Cardiac fibroblast (primary cell): Measurements from ENCODE around the gene THOC5.

Experiments
- DNase-seq, 2 donors: peaks; one replicate each; pipeline versions ENCODE4 v3.0.0 to v3.0.0-alpha.2; 2010; ENCODE audit warnings: low read depth in 2 of 2
- H3K4me3 ChIP-seq, 2 donors: replicated peaks in 1 of 2; 1 replicate in 1 of 2; 2 replicates in 1 of 2; pipeline ENCODE4 v1.5.1; 2011; ENCODE audit warnings: low read depth in 2 of 2, low read length in 2 of 2, mild to moderate bottlenecking in 2 of 2, moderate library complexity in 1 of 2
- CTCF ChIP-seq: IDR thresholded peaks from one replicate; pipeline ENCODE4 v1.5.1; 2011; ENCODE audit warnings: low read depth, mild to moderate bottlenecking, low read length, inconsistent platforms

The THOC5 gene

GRCh38 chr22:29518427-29518826, 35.1 kb downstream of the THOC5 start:
- H3K4me3 ChIP-seq: no peak overlapping the region
- TF ChIP-seq CTCF: no peak
- no peak for DNase-seq

- TF ChIP-seq CTCF: no peak
- no peak for DNase-seq
These were observed 36.2 kb downstream of the THOC5 start for GRCh38 chr22:29517215-29517908.

GRCh38 chr22:29512031-29512430, 41.5 kb downstream of the THOC5 start:
- no peak for DNase-seq
- no peak overlapping the region for H3K4me3 ChIP-seq
- no peak for TF ChIP-seq CTCF

More at GRCh38 chr22:29517215-29517908, 36.2 kb downstream of the THOC5 start:
- H3K4me3 ChIP-seq: no peak overlapping the region

- no peak overlapping the region for H3K4me3 ChIP-seq
- no peak for TF ChIP-seq CTCF
- no peak for DNase-seq
These were observed 42.3 kb downstream of the THOC5 start for GRCh38 chr22:29511126-29511862.

GRCh38 chr22:29510542-29510941, 43.0 kb downstream of the THOC5 start:
- H3K4me3 ChIP-seq: no peak overlapping the region
- TF ChIP-seq CTCF: no peak
- no peak for DNase-seq

- TF ChIP-seq CTCF: no peak
- no peak for DNase-seq
- H3K4me3 ChIP-seq: no peak overlapping the region
These were observed 43.7 kb downstream of the THOC5 start for GRCh38 chr22:29509815-29510214.
